Brain microvascular endothelial cell (primary cell): ENCODE data around the gene SPDYE4.

Source experiments
- DNase-seq: peaks from one replicate; pipeline ENCODE4 v3.0.0-alpha.2; 2020
- H3K27ac ChIP-seq: fragments of 250-450 bp; sonication (Bioruptor Pico); 2 replicates; pipeline ENCODE4 v1.5.1; 2020; ENCODE audit warnings: mild to moderate bottlenecking, moderate library complexity
- H3K27me3 ChIP-seq: fragments of 250-450 bp; sonication (Bioruptor Pico); replicated peaks from 2 replicates; pipeline ENCODE4 v1.5.1; 2020; ENCODE audit warnings: mild to moderate bottlenecking
- H3K36me3 ChIP-seq: fragments of 250-450 bp; sonication (Bioruptor Pico); replicated peaks from 2 replicates; pipeline ENCODE4 v1.5.1; 2020; ENCODE audit warnings: mild to moderate bottlenecking
- H3K4me3 ChIP-seq: 2 replicates; pipeline ENCODE4 v1.5.1; 2011; ENCODE audit warnings: low read depth, mild to moderate bottlenecking, control low read depth, low read length, moderate library complexity
- CTCF ChIP-seq: IDR thresholded peaks from 2 replicates; pipeline ENCODE4 v1.5.1; 2011; ENCODE audit warnings: low read depth, mild to moderate bottlenecking, moderate library complexity, low read length, control low read depth, inconsistent platforms; ENCODE audit errors: missing control alignments
- in situ Hi-C: cut with HindIII; loops from 2 replicates; pipeline ENCODE4 v1.10.0; 2017; ENCODE audit warnings: low sequenced_read_pairs, low pct_ligation_motif_present

SPDYE4 gene

GRCh38 chr17:8797621-8798175, 39.4 kb upstream of the SPDYE4 start:
- no peak for DNase-seq
- in situ Hi-C loops: no loop called here

GRCh38 chr17:8794636-8795035, 36.3 kb upstream of the SPDYE4 start:
- H3K27me3 ChIP-seq: peaks cover 8% of the 10 kb centered on the region
- no peak for DNase-seq
- H3K4me3 ChIP-seq: no peak overlapping the region
- H3K36me3 ChIP-seq: no peaks in the 10 kb centered on the region
- H3K27ac ChIP-seq: no peak overlapping the region
- TF ChIP-seq CTCF: no peak
- in situ Hi-C loops: no loop called here

More at GRCh38 chr17:8797621-8798175, 39.4 kb upstream of the SPDYE4 start:
- Histone ChIP-seq H3K27ac (no peak overlapping the region), H3K27me3 (peaks cover 8% of the 10 kb centered on the region), H3K4me3 (no peak overlapping the region), H3K36me3 (no peaks in the 10 kb centered on the region)
- no peak for TF ChIP-seq CTCF

GRCh38 chr17:8793649-8794048, 35.3 kb upstream of the SPDYE4 start:
- Histone ChIP-seq H3K4me3 (no peak overlapping the region), H3K27ac (no peak overlapping the region), H3K36me3 (no peaks in the 10 kb centered on the region), H3K27me3 (peaks cover 4% of the 10 kb centered on the region)
- no peak for DNase-seq
- TF ChIP-seq CTCF: no peak
- in situ Hi-C loops: no loop called here

- no peak for DNase-seq
- Histone ChIP-seq H3K27ac (no peak overlapping the region), H3K4me3 (no peak overlapping the region), H3K36me3 (no peaks in the 10 kb centered on the region), H3K27me3 (no peaks in the 10 kb centered on the region)
- TF ChIP-seq CTCF: no peak
- in situ Hi-C loops: no loop called here
These were observed 34.3 kb upstream of the SPDYE4 start for GRCh38 chr17:8792646-8793045.

GRCh38 chr17:8791910-8792270, 33.5 kb upstream of the SPDYE4 start:
- no peak overlapping the region for H3K4me3 ChIP-seq
- no peaks in the 10 kb centered on the region for H3K27me3 ChIP-seq
- no peak overlapping the region for H3K27ac ChIP-seq
- no peaks in the 10 kb centered on the region for H3K36me3 ChIP-seq
- in situ Hi-C loops: no loop called here
- peak; percentile 97 for DNase-seq
- no peak for TF ChIP-seq CTCF

- Histone ChIP-seq H3K4me3 (no peak overlapping the region), H3K27ac (no peak overlapping the region), H3K36me3 (no peaks in the 10 kb centered on the region), H3K27me3 (no peaks in the 10 kb centered on the region)
- in situ Hi-C loops: no loop called here
- TF ChIP-seq CTCF: peak; percentile 26
- no peak for DNase-seq
These were observed 33.0 kb upstream of the SPDYE4 start for GRCh38 chr17:8791248-8791909.
